Measurements from ENCODE around the gene MOGAT1. TPM values are rescaled to one million over a fixed set of nuclear protein-coding genes. Genes with fewer than 3 reads are reported as not detected.

The MOGAT1 gene
- total and polyA plus RNA-seq, 2 of the 8 experiments (the other 6 are each of a cell fraction or from before 2014, with no cell fraction given), result 0.11 to 0.67 TPM

- TF ChIP-seq MAFK (IDR thresholded peaks at IDR 0.05; ENCODE audit: low read depth, low read length), result no peak
- TF ChIP-seq POU5F1 (IDR thresholded peaks at IDR 0.05; ENCODE audit: low read depth, low read length), result no peak
- no peak for TF ChIP-seq SIX5 (IDR thresholded peaks at IDR 0.05; ENCODE audit: low read depth, low read length)
Measured at GRCh38 chr2:222683805-222684204, 12.3 kb downstream of the MOGAT1 start (continued).
